HEK293 (cell line): ENCODE results near the gene RAB11A.

Source experiments
- CTCF ChIA-PET: fragments of 350-600 bp; formaldehyde crosslinking; extraction: SDS; loops from one replicate; lab custom pipeline; 2021; ENCODE audit warnings: antibody characterized with exemption; lab: Yijun Ruan, JAX
- POLR2A ChIA-PET: fragments of 300-600 bp; formaldehyde crosslinking; extraction: SDS; loops from one replicate; lab custom pipeline; 2020; ENCODE audit warnings: antibody characterized with exemption, inconsistent platforms; lab: Yijun Ruan, JAX
- H3K27ac ChIP-seq: fragments of 200-500 bp; sonication (Bioruptor generic); 2 replicates; pipeline ENCODE4 v1.5.1; 2014; ENCODE audit warnings: low read depth, low read length, control low read depth, inconsistent platforms; ENCODE audit errors: extremely low read depth
- H3K36me3 ChIP-seq, 2 experiments: fragments of 200-500 bp in 1 of 2; sonication (Bioruptor generic) in 1 of 2; 1 replicate in 1 of 2; 2 replicates in 1 of 2; pipeline ENCODE4 v1.5.1; 2014 to 2017; ENCODE audit warnings: inconsistent platforms in 2 of 2, low read length in 2 of 2; ENCODE audit not compliant: control insufficient read depth in 2 of 2, insufficient read depth in 1 of 2
- H3K4me1 ChIP-seq: fragments of 200-500 bp; sonication (Bioruptor generic); 2 replicates; pipeline ENCODE4 v1.5.1; 2014; ENCODE audit warnings: mild to moderate bottlenecking, low read length, inconsistent platforms; ENCODE audit not compliant: control insufficient read depth, insufficient read depth
- H3K4me3 ChIP-seq: 2 replicates; pipeline ENCODE4 v1.5.1; 2011; ENCODE audit warnings: low read depth, mild to moderate bottlenecking, control low read depth, low read length, moderate library complexity
- H3K9me3 ChIP-seq: fragments of 200-500 bp; sonication (Bioruptor generic); 2 replicates; pipeline ENCODE4 v1.5.1; 2014; ENCODE audit warnings: low read depth, low read length, inconsistent platforms; ENCODE audit not compliant: control insufficient read depth, insufficient read depth
- GLIS1 ChIP-seq: fragments of 450-650 bp; formaldehyde crosslinking; IDR thresholded peaks from 2 replicates; pipeline ENCODE4 v1.5.1; 2016; ENCODE audit warnings: missing biosample characterization, missing genetic modification characterization
- KLF10 ChIP-seq: fragments of 450-650 bp; IDR thresholded peaks from 2 replicates; pipeline ENCODE4 v1.5.1; 2018; ENCODE audit warnings: missing biosample characterization, mild to moderate bottlenecking, missing genetic modification characterization
- RBAK ChIP-seq: fragments of 450-650 bp; formaldehyde crosslinking; IDR thresholded peaks from 2 replicates; pipeline ENCODE4 v1.5.1; 2016; ENCODE audit warnings: missing biosample characterization, missing genetic modification characterization
- TRIM28 ChIP-seq: IDR thresholded peaks from 2 replicates; pipeline ENCODE4 v1.6.1; 2011; ENCODE audit warnings: low read length, control low read depth, borderline replicate concordance
- ZBTB17 ChIP-seq: fragments of 450-650 bp; formaldehyde crosslinking; IDR thresholded peaks from 2 replicates; pipeline ENCODE4 v1.5.1; 2016; ENCODE audit warnings: missing biosample characterization, missing genetic modification characterization
- ZFP3 ChIP-seq: fragments of 450-650 bp; formaldehyde crosslinking; IDR thresholded peaks from 2 replicates; pipeline ENCODE4 v1.5.1; 2016; ENCODE audit warnings: low read depth, missing biosample characterization, missing genetic modification characterization
- ZNF140 ChIP-seq: fragments of 450-650 bp; formaldehyde crosslinking; IDR thresholded peaks from 2 replicates; pipeline ENCODE4 v1.5.1; 2016; ENCODE audit warnings: missing biosample characterization, missing genetic modification characterization
- ZNF211 ChIP-seq: fragments of 450-650 bp; formaldehyde crosslinking; IDR thresholded peaks from 2 replicates; pipeline ENCODE4 v1.5.1; 2016; ENCODE audit warnings: low read depth, missing biosample characterization, missing genetic modification characterization
- ZNF248 ChIP-seq: fragments of 450-650 bp; formaldehyde crosslinking; IDR thresholded peaks from 2 replicates; pipeline ENCODE4 v1.5.1; 2017; ENCODE audit warnings: missing biosample characterization, missing genetic modification characterization
- ZNF26 ChIP-seq: fragments of 450-650 bp; formaldehyde crosslinking; IDR thresholded peaks from 2 replicates; pipeline ENCODE4 v1.5.1; 2016; ENCODE audit warnings: missing biosample characterization, missing genetic modification characterization
- ZNF274 ChIP-seq, 2 experiments: fragments of 200-500 bp in 1 of 2; fragments of 450-650 bp in 1 of 2; sonication (Bioruptor generic) in 1 of 2; formaldehyde crosslinking in 1 of 2; IDR thresholded peaks; 2 replicates each; pipeline versions ENCODE4 v1.5.1 to v1.6.1; 2014 to 2016; ENCODE audit warnings: borderline replicate concordance in 1 of 2, inconsistent platforms in 1 of 2, low read length in 1 of 2, missing biosample characterization in 1 of 2, missing genetic modification characterization in 1 of 2
- ZNF280C ChIP-seq: fragments of 450-650 bp; formaldehyde crosslinking; IDR thresholded peaks from 2 replicates; pipeline ENCODE4 v1.5.1; 2016; ENCODE audit warnings: missing biosample characterization, missing genetic modification characterization
- ZNF280D ChIP-seq: fragments of 450-650 bp; formaldehyde crosslinking; IDR thresholded peaks from 2 replicates; pipeline ENCODE4 v1.5.1; 2016; ENCODE audit warnings: missing biosample characterization, missing genetic modification characterization
- ZNF335 ChIP-seq: fragments of 450-650 bp; formaldehyde crosslinking; conservative IDR thresholded peaks from 2 replicates; pipeline ENCODE4 v1.5.1; 2016; ENCODE audit warnings: missing biosample characterization, missing genetic modification characterization
- ZNF513 ChIP-seq: fragments of 450-650 bp; IDR thresholded peaks from 2 replicates; pipeline ENCODE4 v1.5.1; 2018; ENCODE audit warnings: missing biosample characterization, missing genetic modification characterization
- ZNF521 ChIP-seq: fragments of 450-650 bp; formaldehyde crosslinking; IDR thresholded peaks from 2 replicates; pipeline ENCODE4 v1.5.1; 2017; ENCODE audit warnings: missing biosample characterization, mild to moderate bottlenecking, missing genetic modification characterization
- ZNF558 ChIP-seq: fragments of 450-650 bp; formaldehyde crosslinking; IDR thresholded peaks from 2 replicates; pipeline ENCODE4 v1.5.1; 2016; ENCODE audit warnings: missing biosample characterization, missing genetic modification characterization
- ZNF624 ChIP-seq: fragments of 450-650 bp; formaldehyde crosslinking; IDR thresholded peaks from 2 replicates; pipeline ENCODE4 v1.5.1; 2017; ENCODE audit warnings: missing biosample characterization, missing genetic modification characterization
- ZNF639 ChIP-seq: fragments of 450-650 bp; formaldehyde crosslinking; IDR thresholded peaks from 2 replicates; pipeline ENCODE4 v1.5.1; 2016; ENCODE audit warnings: missing biosample characterization, missing genetic modification characterization
- ZNF660 ChIP-seq: fragments of 450-650 bp; IDR thresholded peaks from 2 replicates; pipeline ENCODE4 v1.5.1; 2018; ENCODE audit warnings: missing biosample characterization, mild to moderate bottlenecking, missing genetic modification characterization
- ZNF677 ChIP-seq: fragments of 450-650 bp; IDR thresholded peaks from 2 replicates; pipeline ENCODE4 v1.5.0; 2018; ENCODE audit warnings: missing biosample characterization, mild to moderate bottlenecking, missing genetic modification characterization, moderate library complexity
- ZNF704 ChIP-seq: fragments of 450-650 bp; formaldehyde crosslinking; IDR thresholded peaks from 2 replicates; pipeline ENCODE4 v1.5.1; 2016; ENCODE audit warnings: missing biosample characterization, missing genetic modification characterization
- TF ChIP-seq, protein P1 (sequence below): fragments of 450-650 bp; formaldehyde crosslinking; IDR thresholded peaks from 2 replicates; pipeline ENCODE4 v1.5.1; 2016; ENCODE audit warnings: missing biosample characterization, missing genetic modification characterization

RAB11A gene

GRCh38 chr15:65834603-65835282 lies 34.5 kb upstream of the RAB11A start (continued):
- no peak for TF ChIP-seq ZNF513 (tag by site-specific recombination)
- TF ChIP-seq GLIS1: no peak
- no peak for TF ChIP-seq ZNF624 (tag by site-specific recombination)
- TF ChIP-seq ZNF660: no peak

- Histone ChIP-seq H3K36me3 (no peaks in the 10 kb centered on the region), H3K27ac (no peak overlapping the region), H3K9me3 (no peaks in the 10 kb centered on the region), H3K4me1 (peaks cover 15% of the 10 kb centered on the region), H3K4me3 (no peak overlapping the region)
- ChIA-PET CTCF (interaction anchor here (0.7 to 7.1 kb wide), 10 partner anchors 10 to 426 kb away, joined by 3 to 57 read pairs (median 4); no protein-coding TSS in a partner anchor), POLR2A (interaction anchor here (1.4 kb wide), 1 partner anchor 33 kb away, joined by 5 read pairs; the partner anchor contains the start of gene RAB11A)
- TF ChIP-seq ZNF211 (tag by site-specific recombination) (no peak), ZNF280D (tag by site-specific recombination) (no peak), ZNF558 (no peak), ZNF521 (tag by site-specific recombination) (no peak), TRIM28 (no peak), ZNF26 (tag by site-specific recombination) (no peak), ZNF677 (tag by site-specific recombination) (no peak), ZNF274 (IDR thresholded peaks at IDR 0.05; ENCODE audit: low read length) (no peak), ZNF274 (tag by site-specific recombination; IDR thresholded peaks at IDR 0.05; ENCODE audit: borderline replicate concordance) (no peak), ZNF639 (tag by site-specific recombination) (no peak), KLF10 (tag by site-specific recombination) (no peak), ZNF335 (tag by site-specific recombination) (no peak), ZNF248 (tag by site-specific recombination) (no peak), ZNF140 (tag by site-specific recombination) (no peak), ZFP3 (no peak), ZNF704 (tag by site-specific recombination) (no peak), ZBTB17 (no peak), RBAK (tag by site-specific recombination) (no peak), ZNF280C (no peak)
- TF ChIP-seq, protein P1, sequence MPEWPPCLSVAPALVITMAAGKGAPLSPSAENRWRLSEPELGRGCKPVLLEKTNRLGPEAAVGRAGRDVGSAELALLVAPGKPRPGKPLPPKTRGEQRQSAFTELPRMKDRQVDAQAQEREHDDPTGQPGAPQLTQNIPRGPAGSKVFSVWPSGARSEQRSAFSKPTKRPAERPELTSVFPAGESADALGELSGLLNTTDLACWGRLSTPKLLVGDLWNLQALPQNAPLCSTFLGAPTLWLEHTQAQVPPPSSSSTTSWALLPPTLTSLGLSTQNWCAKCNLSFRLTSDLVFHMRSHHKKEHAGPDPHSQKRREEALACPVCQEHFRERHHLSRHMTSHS (tag by site-specific recombination): no peak
These were observed 33.8 kb upstream of the RAB11A start for GRCh38 chr15:65835447-65835846.
